H1 (cell line): ENCODE measurements around the gene LRRC46. TPM values are rescaled to one million over a fixed set of nuclear protein-coding genes. Genes with fewer than 3 reads are reported as not detected.

Experiments
- TCF12 ChIP-seq: IDR thresholded peaks from 2 replicates; pipeline ENCODE4 v1.6.1; 2011; ENCODE audit warnings: low read depth, mild to moderate bottlenecking, low read length
- YY1 ChIP-seq: IDR thresholded peaks from 2 replicates; pipeline ENCODE4 v1.6.1; 2011; ENCODE audit warnings: low read depth, mild to moderate bottlenecking, low read length
- polyA plus RNA-seq, 7 experiments: library from polyadenylated mRNA; depleted of rRNA in 3 of 7; stranded (reverse) in 5 of 7; unstranded in 2 of 7; fragments of >200 nt in 5 of 7; fragments of 200-250 nt in 2 of 7; gene quantifications; 1 replicate in 5 of 7; 2 replicates in 1 of 7; 4 replicates in 1 of 7; pipeline versions ENCODE4 v1.2.1 to v1.2.3, GENCODE V29; 2011 to 2013; ENCODE audit warnings: missing spikeins in 2 of 7, mixed read lengths in 2 of 7
- total RNA-seq: library from RNA; stranded (reverse); fragmentation: NEBNext Ultra II Directional; extraction: Animal tissue kit (Norgen Biotek cat#: 25700); gene quantifications from 2 replicates; pipeline ENCODE4 v1.2.1, GENCODE V29; 2021
- TF ChIP-seq, protein P1 (sequence below): IDR thresholded peaks from 2 replicates; pipeline ENCODE4 v1.6.1; 2011; ENCODE audit warnings: low read length, improper control_type of control experiment

LRRC46 gene
- total and polyA plus RNA-seq, 2 of the 8 experiments (the other 6 are each of a cell fraction or from before 2014, with no cell fraction given), result 0.18 TPM; not detected in 1

DNA sequence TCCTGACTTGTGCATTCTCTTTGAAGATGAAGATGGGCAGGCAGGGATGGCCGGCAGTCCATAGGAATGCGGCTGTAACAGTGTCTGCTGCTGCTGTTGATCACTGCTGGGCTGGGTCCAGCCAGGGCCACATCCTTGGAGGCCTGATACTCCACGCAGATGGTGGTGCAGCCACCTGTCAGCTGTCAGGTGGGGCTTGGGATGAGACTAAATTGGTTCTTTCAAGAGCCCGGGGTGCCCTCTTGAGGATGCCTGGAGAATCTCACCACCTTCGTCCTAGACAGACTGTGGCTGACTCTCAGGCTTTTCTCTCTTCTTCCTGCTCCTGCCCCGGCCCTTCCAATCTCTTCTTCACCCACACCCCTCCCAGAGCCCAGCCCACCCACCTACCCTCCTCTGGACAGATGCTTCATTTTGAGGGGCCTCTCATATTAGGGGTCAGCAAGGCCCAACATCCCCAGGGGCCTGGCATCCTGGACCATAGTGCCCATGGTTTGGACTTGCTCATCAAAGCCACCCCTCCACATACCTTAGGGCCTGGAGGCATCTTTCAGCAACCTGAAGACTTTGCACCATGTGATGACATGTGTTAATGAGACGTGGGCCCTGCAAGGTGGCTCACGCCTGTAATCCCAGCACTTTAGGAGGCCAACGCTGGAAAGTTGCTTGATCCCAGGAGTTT lies 29.0 kb upstream of the LRRC46 start (continued):
- TF ChIP-seq, protein P1, sequence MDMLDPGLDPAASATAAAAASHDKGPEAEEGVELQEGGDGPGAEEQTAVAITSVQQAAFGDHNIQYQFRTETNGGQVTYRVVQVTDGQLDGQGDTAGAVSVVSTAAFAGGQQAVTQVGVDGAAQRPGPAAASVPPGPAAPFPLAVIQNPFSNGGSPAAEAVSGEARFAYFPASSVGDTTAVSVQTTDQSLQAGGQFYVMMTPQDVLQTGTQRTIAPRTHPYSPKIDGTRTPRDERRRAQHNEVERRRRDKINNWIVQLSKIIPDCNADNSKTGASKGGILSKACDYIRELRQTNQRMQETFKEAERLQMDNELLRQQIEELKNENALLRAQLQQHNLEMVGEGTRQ, result no peak
- TF ChIP-seq TCF12 (0 out of 2 replicates have a peak, but pooled peaks have one; percentile 45), YY1 (no peak)
